Measurements from ENCODE around the gene PRKG1. TPM values are rescaled to one million over a fixed set of nuclear protein-coding genes. Genes with fewer than 3 reads are reported as not detected.

Gene PRKG1
- total RNA-seq, 1 experiment from 2014 or later = 16.5 TPM

DNA sequence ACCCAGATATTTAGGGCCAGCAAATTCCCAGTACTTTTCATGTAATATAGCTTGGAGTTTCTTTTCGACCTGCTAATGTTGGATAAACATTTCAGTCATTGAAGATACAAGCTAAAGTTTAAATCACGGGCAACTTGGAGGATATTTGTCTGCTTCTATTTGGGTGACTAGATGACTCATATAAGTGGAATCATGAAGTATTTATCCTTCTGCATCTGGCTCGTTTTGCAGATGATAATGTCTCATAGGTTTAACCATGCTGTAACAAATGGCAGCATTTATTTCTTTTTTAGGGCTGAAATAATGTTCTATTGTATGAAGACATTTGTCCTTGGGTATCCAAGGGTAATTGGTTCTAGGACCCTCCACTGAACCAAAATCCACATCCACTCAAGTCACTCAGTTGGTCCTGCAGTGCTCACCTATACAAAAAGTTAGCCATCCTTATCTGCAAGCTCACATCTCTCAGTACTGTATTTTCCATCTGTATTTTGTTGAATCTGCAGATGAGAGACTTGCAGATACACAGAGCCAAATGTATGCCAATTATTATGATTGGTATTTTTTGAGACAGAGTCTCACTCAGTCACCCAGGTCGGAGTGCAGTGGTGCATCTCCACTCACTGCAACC lies 812.3 kb downstream of the PRKG1 start:
- peaks cover 13% of the 10 kb centered on the region for H3K9me3 Mint-ChIP-seq
- no peak overlapping the region for H3K4me3 Mint-ChIP-seq
- no peaks in the 10 kb centered on the region for H3K27me3 Mint-ChIP-seq (ENCODE audit: low read depth)
- no peaks in the 10 kb centered on the region for H3K4me1 Mint-ChIP-seq
- POLR2A ChIA-PET = no interaction called here
- CTCF ChIA-PET = no interaction called here
- ATAC-seq (no peak), DNase-seq (ENCODE audit: low spot score) (no peak)
- H3K27ac Mint-ChIP-seq = no peak overlapping the region
- TF ChIP-seq, protein P1, sequence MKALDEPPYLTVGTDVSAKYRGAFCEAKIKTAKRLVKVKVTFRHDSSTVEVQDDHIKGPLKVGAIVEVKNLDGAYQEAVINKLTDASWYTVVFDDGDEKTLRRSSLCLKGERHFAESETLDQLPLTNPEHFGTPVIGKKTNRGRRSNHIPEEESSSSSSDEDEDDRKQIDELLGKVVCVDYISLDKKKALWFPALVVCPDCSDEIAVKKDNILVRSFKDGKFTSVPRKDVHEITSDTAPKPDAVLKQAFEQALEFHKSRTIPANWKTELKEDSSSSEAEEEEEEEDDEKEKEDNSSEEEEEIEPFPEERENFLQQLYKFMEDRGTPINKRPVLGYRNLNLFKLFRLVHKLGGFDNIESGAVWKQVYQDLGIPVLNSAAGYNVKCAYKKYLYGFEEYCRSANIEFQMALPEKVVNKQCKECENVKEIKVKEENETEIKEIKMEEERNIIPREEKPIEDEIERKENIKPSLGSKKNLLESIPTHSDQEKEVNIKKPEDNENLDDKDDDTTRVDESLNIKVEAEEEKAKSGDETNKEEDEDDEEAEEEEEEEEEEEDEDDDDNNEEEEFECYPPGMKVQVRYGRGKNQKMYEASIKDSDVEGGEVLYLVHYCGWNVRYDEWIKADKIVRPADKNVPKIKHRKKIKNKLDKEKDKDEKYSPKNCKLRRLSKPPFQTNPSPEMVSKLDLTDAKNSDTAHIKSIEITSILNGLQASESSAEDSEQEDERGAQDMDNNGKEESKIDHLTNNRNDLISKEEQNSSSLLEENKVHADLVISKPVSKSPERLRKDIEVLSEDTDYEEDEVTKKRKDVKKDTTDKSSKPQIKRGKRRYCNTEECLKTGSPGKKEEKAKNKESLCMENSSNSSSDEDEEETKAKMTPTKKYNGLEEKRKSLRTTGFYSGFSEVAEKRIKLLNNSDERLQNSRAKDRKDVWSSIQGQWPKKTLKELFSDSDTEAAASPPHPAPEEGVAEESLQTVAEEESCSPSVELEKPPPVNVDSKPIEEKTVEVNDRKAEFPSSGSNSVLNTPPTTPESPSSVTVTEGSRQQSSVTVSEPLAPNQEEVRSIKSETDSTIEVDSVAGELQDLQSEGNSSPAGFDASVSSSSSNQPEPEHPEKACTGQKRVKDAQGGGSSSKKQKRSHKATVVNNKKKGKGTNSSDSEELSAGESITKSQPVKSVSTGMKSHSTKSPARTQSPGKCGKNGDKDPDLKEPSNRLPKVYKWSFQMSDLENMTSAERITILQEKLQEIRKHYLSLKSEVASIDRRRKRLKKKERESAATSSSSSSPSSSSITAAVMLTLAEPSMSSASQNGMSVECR (CRISPR knock-in tag; IDR thresholded peaks at IDR 0.05; ENCODE audit: borderline replicate concordance) = no peak
- TF ChIP-seq, protein P2, sequence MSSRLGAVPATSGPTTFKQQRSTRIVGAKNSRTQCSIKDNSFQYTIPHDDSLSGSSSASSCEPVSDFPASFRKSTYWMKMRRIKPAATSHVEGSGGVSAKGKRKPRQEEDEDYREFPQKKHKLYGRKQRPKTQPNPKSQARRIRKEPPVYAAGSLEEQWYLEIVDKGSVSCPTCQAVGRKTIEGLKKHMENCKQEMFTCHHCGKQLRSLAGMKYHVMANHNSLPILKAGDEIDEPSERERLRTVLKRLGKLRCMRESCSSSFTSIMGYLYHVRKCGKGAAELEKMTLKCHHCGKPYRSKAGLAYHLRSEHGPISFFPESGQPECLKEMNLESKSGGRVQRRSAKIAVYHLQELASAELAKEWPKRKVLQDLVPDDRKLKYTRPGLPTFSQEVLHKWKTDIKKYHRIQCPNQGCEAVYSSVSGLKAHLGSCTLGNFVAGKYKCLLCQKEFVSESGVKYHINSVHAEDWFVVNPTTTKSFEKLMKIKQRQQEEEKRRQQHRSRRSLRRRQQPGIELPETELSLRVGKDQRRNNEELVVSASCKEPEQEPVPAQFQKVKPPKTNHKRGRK (CRISPR knock-in tag; IDR thresholded peaks at IDR 0.05; ENCODE audit: borderline replicate concordance) = no peak
- TF ChIP-seq NFATC4 (CRISPR knock-in tag; IDR thresholded peaks at IDR 0.05) = no peak
- TF ChIP-seq ZNF263 (CRISPR knock-in tag; IDR thresholded peaks at IDR 0.05; ENCODE audit: low read depth) = no peak
- TF ChIP-seq, protein P3, sequence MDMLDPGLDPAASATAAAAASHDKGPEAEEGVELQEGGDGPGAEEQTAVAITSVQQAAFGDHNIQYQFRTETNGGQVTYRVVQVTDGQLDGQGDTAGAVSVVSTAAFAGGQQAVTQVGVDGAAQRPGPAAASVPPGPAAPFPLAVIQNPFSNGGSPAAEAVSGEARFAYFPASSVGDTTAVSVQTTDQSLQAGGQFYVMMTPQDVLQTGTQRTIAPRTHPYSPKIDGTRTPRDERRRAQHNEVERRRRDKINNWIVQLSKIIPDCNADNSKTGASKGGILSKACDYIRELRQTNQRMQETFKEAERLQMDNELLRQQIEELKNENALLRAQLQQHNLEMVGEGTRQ (CRISPR knock-in tag; IDR thresholded peaks at IDR 0.05) = no peak
- no peak for TF ChIP-seq SOX15 (CRISPR knock-in tag; IDR thresholded peaks at IDR 0.05)
- TF ChIP-seq SP1 (CRISPR knock-in tag; conservative IDR thresholded peaks at IDR 0.05) = no peak
- TF ChIP-seq HMGA2 (CRISPR knock-in tag; IDR thresholded peaks at IDR 0.05) = no peak
- TF ChIP-seq, protein P4, sequence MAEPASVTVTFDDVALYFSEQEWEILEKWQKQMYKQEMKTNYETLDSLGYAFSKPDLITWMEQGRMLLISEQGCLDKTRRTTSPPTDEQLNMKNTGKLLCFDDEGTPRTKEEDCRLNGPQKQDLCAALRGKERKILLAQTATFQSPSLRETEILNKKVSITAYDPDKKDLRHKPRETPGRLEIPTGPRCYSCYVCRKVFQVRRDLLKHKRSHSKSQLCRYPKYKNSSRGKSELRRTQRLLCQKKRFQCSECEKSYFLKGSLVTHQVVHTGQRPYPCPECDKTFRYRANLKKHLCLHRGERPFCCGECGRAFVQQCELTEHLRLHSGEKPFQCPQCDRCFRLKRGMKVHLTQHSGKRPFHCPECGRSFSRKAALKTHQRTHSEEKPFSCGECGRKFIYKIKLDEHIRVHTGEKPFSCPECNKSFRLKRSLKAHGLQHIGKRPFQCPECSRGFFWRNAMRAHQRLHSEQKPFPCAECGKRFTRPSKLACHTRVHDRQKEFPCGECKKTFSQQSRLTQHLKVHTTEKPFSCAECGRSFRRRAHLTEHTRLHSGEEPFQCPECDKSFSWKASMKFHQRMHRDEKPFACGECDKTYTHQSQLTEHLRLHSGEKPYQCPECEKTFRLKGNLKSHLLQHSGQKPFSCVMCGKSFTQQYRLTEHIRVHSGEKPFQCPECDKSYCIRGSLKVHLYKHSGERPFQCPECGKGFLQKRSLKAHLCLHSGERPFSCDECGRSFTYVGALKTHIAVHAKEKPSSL (CRISPR knock-in tag; conservative IDR thresholded peaks at IDR 0.05) = no peak
- TF ChIP-seq, protein P5, sequence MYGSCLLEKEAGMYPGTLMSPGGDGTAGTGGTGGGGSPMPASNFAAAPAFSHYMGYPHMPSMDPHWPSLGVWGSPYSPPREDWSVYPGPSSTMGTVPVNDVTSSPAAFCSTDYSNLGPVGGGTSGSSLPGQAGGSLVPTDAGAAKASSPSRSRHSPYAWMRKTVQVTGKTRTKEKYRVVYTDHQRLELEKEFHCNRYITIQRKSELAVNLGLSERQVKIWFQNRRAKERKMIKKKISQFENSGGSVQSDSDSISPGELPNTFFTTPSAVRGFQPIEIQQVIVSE (CRISPR knock-in tag; IDR thresholded peaks at IDR 0.05; ENCODE audit: borderline replicate concordance) = no peak
- TF ChIP-seq NFYB (CRISPR knock-in tag; conservative IDR thresholded peaks at IDR 0.05; ENCODE audit: low read depth) = no peak
- TF ChIP-seq, protein P6, sequence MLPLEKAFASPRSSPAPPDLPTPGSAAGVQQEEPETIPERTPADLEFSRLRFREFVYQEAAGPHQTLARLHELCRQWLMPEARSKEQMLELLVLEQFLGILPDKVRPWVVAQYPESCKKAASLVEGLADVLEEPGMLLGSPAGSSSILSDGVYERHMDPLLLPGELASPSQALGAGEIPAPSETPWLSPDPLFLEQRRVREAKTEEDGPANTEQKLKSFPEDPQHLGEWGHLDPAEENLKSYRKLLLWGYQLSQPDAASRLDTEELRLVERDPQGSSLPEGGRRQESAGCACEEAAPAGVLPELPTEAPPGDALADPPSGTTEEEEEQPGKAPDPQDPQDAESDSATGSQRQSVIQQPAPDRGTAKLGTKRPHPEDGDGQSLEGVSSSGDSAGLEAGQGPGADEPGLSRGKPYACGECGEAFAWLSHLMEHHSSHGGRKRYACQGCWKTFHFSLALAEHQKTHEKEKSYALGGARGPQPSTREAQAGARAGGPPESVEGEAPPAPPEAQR (CRISPR knock-in tag; IDR thresholded peaks at IDR 0.05) = no peak
- no peak for TF ChIP-seq TP53 (CRISPR knock-in tag; IDR thresholded peaks at IDR 0.05)
- TF ChIP-seq KAT7 (CRISPR knock-in tag; IDR thresholded peaks at IDR 0.05; ENCODE audit: borderline replicate concordance) = no peak
- no peak for TF ChIP-seq NR1H2 (CRISPR knock-in tag; IDR thresholded peaks at IDR 0.05)
- TF ChIP-seq, protein P7, sequence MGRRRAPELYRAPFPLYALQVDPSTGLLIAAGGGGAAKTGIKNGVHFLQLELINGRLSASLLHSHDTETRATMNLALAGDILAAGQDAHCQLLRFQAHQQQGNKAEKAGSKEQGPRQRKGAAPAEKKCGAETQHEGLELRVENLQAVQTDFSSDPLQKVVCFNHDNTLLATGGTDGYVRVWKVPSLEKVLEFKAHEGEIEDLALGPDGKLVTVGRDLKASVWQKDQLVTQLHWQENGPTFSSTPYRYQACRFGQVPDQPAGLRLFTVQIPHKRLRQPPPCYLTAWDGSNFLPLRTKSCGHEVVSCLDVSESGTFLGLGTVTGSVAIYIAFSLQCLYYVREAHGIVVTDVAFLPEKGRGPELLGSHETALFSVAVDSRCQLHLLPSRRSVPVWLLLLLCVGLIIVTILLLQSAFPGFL (CRISPR knock-in tag; IDR thresholded peaks at IDR 0.05; ENCODE audit: borderline replicate concordance) = no peak
- TF ChIP-seq ZNF423 (CRISPR knock-in tag; IDR thresholded peaks at IDR 0.05) = no peak
- H3K36me3 Mint-ChIP-seq = peaks cover 2% of the 10 kb centered on the region

Measured in WTC11 (cell line).